ENCODE results near the gene ZGPAT. TPM values are rescaled to one million over a fixed set of nuclear protein-coding genes. Genes with fewer than 3 reads are reported as not detected.

The ZGPAT gene
- total and polyA plus RNA-seq, 2 of the 13 experiments (the other 11 are each of a cell fraction or from before 2014, with no cell fraction given): 23.0 to 41.9 TPM

DNA sequence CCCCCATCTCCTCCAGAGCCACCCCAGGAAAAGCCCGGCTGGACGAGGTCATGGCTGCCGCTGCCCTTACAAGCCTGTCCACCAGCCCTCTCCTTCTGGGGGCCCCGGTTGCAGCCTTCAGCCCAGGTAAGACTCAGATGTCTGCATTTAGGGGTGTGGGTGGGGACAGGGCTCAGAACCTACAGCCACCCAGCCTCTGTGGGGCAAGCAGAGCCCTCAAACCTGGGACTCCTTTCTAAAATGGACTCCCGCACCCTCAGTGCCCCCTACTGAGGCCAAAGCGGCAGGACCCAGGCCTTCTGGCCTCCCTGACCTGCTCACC is 33.5 kb downstream of the ZGPAT start (continued):
- TF ChIP-seq ZUFSP (CRISPR knock-in tag; IDR thresholded peaks at IDR 0.05; ENCODE audit: borderline replicate concordance): no peak
- TF ChIP-seq, protein P1, sequence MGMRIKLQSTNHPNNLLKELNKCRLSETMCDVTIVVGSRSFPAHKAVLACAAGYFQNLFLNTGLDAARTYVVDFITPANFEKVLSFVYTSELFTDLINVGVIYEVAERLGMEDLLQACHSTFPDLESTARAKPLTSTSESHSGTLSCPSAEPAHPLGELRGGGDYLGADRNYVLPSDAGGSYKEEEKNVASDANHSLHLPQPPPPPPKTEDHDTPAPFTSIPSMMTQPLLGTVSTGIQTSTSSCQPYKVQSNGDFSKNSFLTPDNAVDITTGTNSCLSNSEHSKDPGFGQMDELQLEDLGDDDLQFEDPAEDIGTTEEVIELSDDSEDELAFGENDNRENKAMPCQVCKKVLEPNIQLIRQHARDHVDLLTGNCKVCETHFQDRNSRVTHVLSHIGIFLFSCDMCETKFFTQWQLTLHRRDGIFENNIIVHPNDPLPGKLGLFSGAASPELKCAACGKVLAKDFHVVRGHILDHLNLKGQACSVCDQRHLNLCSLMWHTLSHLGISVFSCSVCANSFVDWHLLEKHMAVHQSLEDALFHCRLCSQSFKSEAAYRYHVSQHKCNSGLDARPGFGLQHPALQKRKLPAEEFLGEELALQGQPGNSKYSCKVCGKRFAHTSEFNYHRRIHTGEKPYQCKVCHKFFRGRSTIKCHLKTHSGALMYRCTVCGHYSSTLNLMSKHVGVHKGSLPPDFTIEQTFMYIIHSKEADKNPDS (CRISPR knock-in tag; IDR thresholded peaks at IDR 0.05): 0 out of 2 replicates have a peak, but pooled peaks have one; percentile 24
- TF ChIP-seq ZBTB4 (CRISPR knock-in tag; IDR thresholded peaks at IDR 0.05; ENCODE audit: borderline replicate concordance): no peak
- TF ChIP-seq ZC3H4 (CRISPR knock-in tag; IDR thresholded peaks at IDR 0.05; ENCODE audit: borderline replicate concordance): no peak
- TF ChIP-seq, protein P2, sequence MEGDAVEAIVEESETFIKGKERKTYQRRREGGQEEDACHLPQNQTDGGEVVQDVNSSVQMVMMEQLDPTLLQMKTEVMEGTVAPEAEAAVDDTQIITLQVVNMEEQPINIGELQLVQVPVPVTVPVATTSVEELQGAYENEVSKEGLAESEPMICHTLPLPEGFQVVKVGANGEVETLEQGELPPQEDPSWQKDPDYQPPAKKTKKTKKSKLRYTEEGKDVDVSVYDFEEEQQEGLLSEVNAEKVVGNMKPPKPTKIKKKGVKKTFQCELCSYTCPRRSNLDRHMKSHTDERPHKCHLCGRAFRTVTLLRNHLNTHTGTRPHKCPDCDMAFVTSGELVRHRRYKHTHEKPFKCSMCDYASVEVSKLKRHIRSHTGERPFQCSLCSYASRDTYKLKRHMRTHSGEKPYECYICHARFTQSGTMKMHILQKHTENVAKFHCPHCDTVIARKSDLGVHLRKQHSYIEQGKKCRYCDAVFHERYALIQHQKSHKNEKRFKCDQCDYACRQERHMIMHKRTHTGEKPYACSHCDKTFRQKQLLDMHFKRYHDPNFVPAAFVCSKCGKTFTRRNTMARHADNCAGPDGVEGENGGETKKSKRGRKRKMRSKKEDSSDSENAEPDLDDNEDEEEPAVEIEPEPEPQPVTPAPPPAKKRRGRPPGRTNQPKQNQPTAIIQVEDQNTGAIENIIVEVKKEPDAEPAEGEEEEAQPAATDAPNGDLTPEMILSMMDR (CRISPR knock-in tag; IDR thresholded peaks at IDR 0.05): peak; percentile 42; the same call in 1 of the 2 replicates
- no peak for TF ChIP-seq ZNF432 (CRISPR knock-in tag; IDR thresholded peaks at IDR 0.05; ENCODE audit: borderline replicate concordance)
- no peak for TF ChIP-seq SUZ12 (IDR thresholded peaks at IDR 0.05; ENCODE audit: low read depth, low read length)
- TF ChIP-seq EP300 (IDR thresholded peaks at IDR 0.05; ENCODE audit: low read depth in 2 of 2, low read length in 2 of 2): no peak
- TF ChIP-seq EP300 (CRISPR knock-in tag; IDR thresholded peaks at IDR 0.05; ENCODE audit: borderline replicate concordance): no peak
- TF ChIP-seq CHD2 (IDR thresholded peaks at IDR 0.05; ENCODE audit: low read depth, low read length): no peak
- no peak for TF ChIP-seq MED1 (CRISPR knock-in tag; IDR thresholded peaks at IDR 0.05)
- no peak for TF ChIP-seq KLF16 (CRISPR knock-in tag; IDR thresholded peaks at IDR 0.05)
- TF ChIP-seq FOXK1 (CRISPR knock-in tag; IDR thresholded peaks at IDR 0.05; ENCODE audit: borderline replicate concordance, low read depth): no peak
- no peak for TF ChIP-seq DMAP1 (CRISPR knock-in tag; IDR thresholded peaks at IDR 0.05)
- no peak for TF ChIP-seq ZNF766 (CRISPR knock-in tag; IDR thresholded peaks at IDR 0.05; ENCODE audit: borderline replicate concordance)
- TF ChIP-seq SOX13 (IDR thresholded peaks at IDR 0.05): no peak
- 0 out of 4 replicates have a peak, but pooled peaks of 1 of the 2 experiments have one; percentile 67 for TF ChIP-seq SOX13 (CRISPR knock-in tag; conservative IDR thresholded peaks at IDR 0.05 in 1 of 2, IDR thresholded peaks at IDR 0.05 in 1 of 2)
- peak; percentile 53; the same call in 1 of the 2 replicates for TF ChIP-seq FOXC1 (CRISPR knock-in tag; IDR thresholded peaks at IDR 0.05; ENCODE audit: borderline replicate concordance)
- TF ChIP-seq RNF219 (CRISPR knock-in tag; IDR thresholded peaks at IDR 0.05): no peak
